Smooth muscle cell (in vitro differentiated cells): Measurements from ENCODE around the gene NHSL2. TPM values are rescaled to one million over a fixed set of nuclear protein-coding genes. Genes with fewer than 3 reads are reported as not detected.

ENCODE experiments used
- DNase-seq: peaks from one replicate; lab custom pipeline; 2025; ENCODE audit not compliant: unreplicated experiment; lab: John Stamatoyannopoulos, UW
- H2AFZ ChIP-seq: fragments of 200-600 bp; sonication (generic); 2 replicates; pipeline ENCODE4 v1.6.0; 2016; ENCODE audit warnings: antibody characterized with exemption, low read depth, mild to moderate bottlenecking
- H3F3A ChIP-seq: fragments of 200-600 bp; sonication (generic); 2 replicates; pipeline ENCODE4 v1.6.0; 2017; ENCODE audit warnings: antibody characterized with exemption, low read depth
- H3K27ac ChIP-seq: fragments of 200-600 bp; sonication (generic); 2 replicates; pipeline ENCODE4 v1.5.1; 2016; ENCODE audit warnings: low read depth, mild to moderate bottlenecking
- H3K27me3 ChIP-seq: fragments of 200-600 bp; sonication (generic); 2 replicates; pipeline ENCODE4 v1.6.1; 2016; ENCODE audit warnings: low read depth, mild to moderate bottlenecking
- H3K36me3 ChIP-seq: fragments of 200-600 bp; sonication (generic); 2 replicates; pipeline ENCODE4 v1.5.1; 2016; ENCODE audit warnings: low read depth
- H3K4me1 ChIP-seq: fragments of 200-600 bp; sonication (generic); 2 replicates; pipeline ENCODE4 v1.5.1; 2016; ENCODE audit warnings: low read depth
- H3K4me2 ChIP-seq: fragments of 200-600 bp; sonication (generic); 2 replicates; pipeline ENCODE4 v1.6.0; 2016; ENCODE audit warnings: mild to moderate bottlenecking
- H3K4me3 ChIP-seq: fragments of 200-600 bp; sonication (generic); 2 replicates; pipeline ENCODE4 v1.5.1; 2016; ENCODE audit warnings: mild to moderate bottlenecking
- H3K79me2 ChIP-seq: fragments of 200-600 bp; sonication (generic); 2 replicates; pipeline ENCODE4 v1.6.0; 2016; ENCODE audit warnings: low read depth, mild to moderate bottlenecking
- H3K9ac ChIP-seq: fragments of 200-600 bp; sonication (generic); 2 replicates; pipeline ENCODE4 v1.6.0; 2016; ENCODE audit warnings: low read depth
- H3K9me3 ChIP-seq: fragments of 200-600 bp; sonication (generic); replicated peaks from 2 replicates; pipeline ENCODE4 v1.5.1; 2016; ENCODE audit warnings: low read depth
- H4K20me1 ChIP-seq: fragments of 200-600 bp; sonication (generic); 2 replicates; pipeline ENCODE4 v1.6.0; 2016; ENCODE audit warnings: low read depth
- WGBS: methylation state at CpG from one replicate; pipeline ENCODE4 v1.1.7; 2016; ENCODE audit warnings: low lambda C conversion rate; 5-methylcytosine and 5-hydroxymethylcytosine counted together
- polyA plus RNA-seq: library from polyadenylated mRNA; unstranded; fragments of >200 nt; fragmentation: Nextera tagmentation; extraction: Ambion mirVana; gene quantifications from 2 replicates; pipeline ENCODE4 v1.2.1, GENCODE V29; 2016
- total RNA-seq: library from RNA; depleted of rRNA; stranded (reverse); fragments of >200 nt; gene quantifications from 2 replicates; pipeline ENCODE4 v1.2.3, GENCODE V29; 2014
- TF ChIP-seq, protein P1 (sequence below): fragments of 200-600 bp; sonication (generic); IDR thresholded peaks from 2 replicates; pipeline ENCODE4 v1.5.1; 2017; ENCODE audit warnings: borderline replicate concordance, mild to moderate bottlenecking, antibody characterized with exemption; ENCODE audit not compliant: insufficient read depth, poor library complexity, severe bottlenecking

Gene NHSL2
- total and polyA plus RNA-seq, 2 experiments from 2014 or later: 2.9 to 3.3 TPM

GRCh38 chrX:71885099-71885498, 25.5 kb upstream of the NHSL2 start:
- Histone ChIP-seq H3K36me3 (no peaks in the 10 kb centered on the region), H3K9ac (no peak overlapping the region), H3K4me2 (no peak overlapping the region), H2AFZ (no peak overlapping the region), H3K27ac (no peak overlapping the region), H3K27me3 (no peaks in the 10 kb centered on the region), H3F3A (no peaks in the 10 kb centered on the region), H3K9me3 (no peaks in the 10 kb centered on the region), H3K79me2 (no peaks in the 10 kb centered on the region), H4K20me1 (no peaks in the 10 kb centered on the region), H3K4me3 (no peak overlapping the region), H3K4me1 (no peaks in the 10 kb centered on the region)
- WGBS: 65% methylated on average over 3 of the region's 3 CpGs
- TF ChIP-seq, protein P1, sequence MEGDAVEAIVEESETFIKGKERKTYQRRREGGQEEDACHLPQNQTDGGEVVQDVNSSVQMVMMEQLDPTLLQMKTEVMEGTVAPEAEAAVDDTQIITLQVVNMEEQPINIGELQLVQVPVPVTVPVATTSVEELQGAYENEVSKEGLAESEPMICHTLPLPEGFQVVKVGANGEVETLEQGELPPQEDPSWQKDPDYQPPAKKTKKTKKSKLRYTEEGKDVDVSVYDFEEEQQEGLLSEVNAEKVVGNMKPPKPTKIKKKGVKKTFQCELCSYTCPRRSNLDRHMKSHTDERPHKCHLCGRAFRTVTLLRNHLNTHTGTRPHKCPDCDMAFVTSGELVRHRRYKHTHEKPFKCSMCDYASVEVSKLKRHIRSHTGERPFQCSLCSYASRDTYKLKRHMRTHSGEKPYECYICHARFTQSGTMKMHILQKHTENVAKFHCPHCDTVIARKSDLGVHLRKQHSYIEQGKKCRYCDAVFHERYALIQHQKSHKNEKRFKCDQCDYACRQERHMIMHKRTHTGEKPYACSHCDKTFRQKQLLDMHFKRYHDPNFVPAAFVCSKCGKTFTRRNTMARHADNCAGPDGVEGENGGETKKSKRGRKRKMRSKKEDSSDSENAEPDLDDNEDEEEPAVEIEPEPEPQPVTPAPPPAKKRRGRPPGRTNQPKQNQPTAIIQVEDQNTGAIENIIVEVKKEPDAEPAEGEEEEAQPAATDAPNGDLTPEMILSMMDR: no peak
- no peak for DNase-seq

GRCh38 chrX:71895607-71896006, 15.0 kb upstream of the NHSL2 start:
- Histone ChIP-seq H3F3A (no peaks in the 10 kb centered on the region), H3K27me3 (no peaks in the 10 kb centered on the region), H3K4me2 (no peak overlapping the region), H3K79me2 (no peaks in the 10 kb centered on the region), H3K9me3 (no peaks in the 10 kb centered on the region), H3K4me3 (no peak overlapping the region), H3K4me1 (no peaks in the 10 kb centered on the region), H3K9ac (no peak overlapping the region), H3K36me3 (no peaks in the 10 kb centered on the region), H3K27ac (no peak overlapping the region), H2AFZ (no peak overlapping the region), H4K20me1 (no peaks in the 10 kb centered on the region)
- TF ChIP-seq, protein P1: no peak
- DNase-seq: no peak

- TF ChIP-seq, protein P1: no peak
- Histone ChIP-seq H2AFZ (no peak overlapping the region), H3K27me3 (no peaks in the 10 kb centered on the region), H3K9me3 (no peaks in the 10 kb centered on the region), H3K27ac (no peak overlapping the region), H3K4me3 (no peak overlapping the region), H3K79me2 (no peaks in the 10 kb centered on the region), H3K36me3 (no peaks in the 10 kb centered on the region), H4K20me1 (no peaks in the 10 kb centered on the region), H3F3A (no peaks in the 10 kb centered on the region), H3K4me2 (no peak overlapping the region), H3K4me1 (no peaks in the 10 kb centered on the region), H3K9ac (no peak overlapping the region)
- 61% methylated on average over 5 of the region's 5 CpGs for WGBS
- DNase-seq: no peak
Measured at GRCh38 chrX:71906144-71906543, 4.5 kb upstream of the NHSL2 start.

GRCh38 chrX:71908387-71908786, 2.3 kb upstream of the NHSL2 start:
- Histone ChIP-seq H3K9me3 (no peaks in the 10 kb centered on the region), H2AFZ (no peak overlapping the region), H3K36me3 (no peaks in the 10 kb centered on the region), H3K9ac (no peak overlapping the region), H3K27me3 (no peaks in the 10 kb centered on the region), H3K27ac (no peak overlapping the region), H3K4me3 (no peak overlapping the region), H3K4me2 (no peak overlapping the region), H3K79me2 (no peaks in the 10 kb centered on the region), H4K20me1 (no peaks in the 10 kb centered on the region), H3K4me1 (no peaks in the 10 kb centered on the region), H3F3A (no peaks in the 10 kb centered on the region)
- TF ChIP-seq, protein P1: no peak
- WGBS: 37% methylated on average over 3 of the region's 3 CpGs
- DNase-seq: no peak
